T-helper 22 cell (primary cell): ENCODE data around the gene NSDHL.
"Not testable (repeated sequence)": the region's sequence is repeated elsewhere in the genome, so short reads cannot be mapped to it uniquely, and the experiment has no call there.

Experiments
- DNase-seq: peaks from one replicate; pipeline ENCODE4 v3.0.0-alpha.2; 2020; ENCODE audit warnings: low read depth

The NSDHL gene

GRCh38 chrX:152895121-152895520, 64.3 kb downstream of the NSDHL start:
- DNase-seq, result no peak

DNA sequence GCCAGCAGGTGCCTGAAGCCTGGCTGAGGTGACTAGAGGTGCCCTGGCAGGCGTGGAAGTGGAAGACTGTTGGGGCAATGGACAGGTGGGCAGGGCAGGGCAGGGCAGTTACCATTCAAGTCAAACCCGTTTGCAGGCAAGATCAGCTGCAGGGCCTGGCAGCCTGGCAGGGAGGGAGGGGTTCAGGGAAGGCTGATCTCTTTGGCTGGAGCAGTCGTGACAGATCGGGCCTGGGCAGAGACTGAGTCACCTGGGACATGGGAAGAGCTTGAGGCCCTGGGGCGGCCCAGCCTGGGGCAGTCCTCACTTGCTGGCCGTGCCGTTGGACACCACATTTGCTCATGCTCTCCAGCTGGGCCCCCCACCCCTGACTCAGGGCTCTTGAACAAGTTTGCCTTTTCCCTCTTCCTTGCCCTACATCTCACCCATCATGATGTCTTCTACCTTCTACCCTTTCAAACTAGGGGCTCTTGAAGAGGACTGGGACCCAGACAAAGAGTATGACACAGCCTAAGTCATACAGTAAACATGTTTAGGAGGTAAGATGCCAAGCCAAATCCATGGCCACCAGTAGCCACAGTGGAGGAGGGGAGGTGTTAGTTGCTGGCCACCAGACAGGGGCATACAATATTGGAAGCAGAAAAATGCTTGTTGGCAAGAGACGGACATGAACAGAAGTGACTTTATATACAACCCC, 65.0 kb downstream of the NSDHL start:
- no peak for DNase-seq

GRCh38 chrX:152896450-152896849, 65.6 kb downstream of the NSDHL start:
- DNase-seq, result no peak

DNA sequence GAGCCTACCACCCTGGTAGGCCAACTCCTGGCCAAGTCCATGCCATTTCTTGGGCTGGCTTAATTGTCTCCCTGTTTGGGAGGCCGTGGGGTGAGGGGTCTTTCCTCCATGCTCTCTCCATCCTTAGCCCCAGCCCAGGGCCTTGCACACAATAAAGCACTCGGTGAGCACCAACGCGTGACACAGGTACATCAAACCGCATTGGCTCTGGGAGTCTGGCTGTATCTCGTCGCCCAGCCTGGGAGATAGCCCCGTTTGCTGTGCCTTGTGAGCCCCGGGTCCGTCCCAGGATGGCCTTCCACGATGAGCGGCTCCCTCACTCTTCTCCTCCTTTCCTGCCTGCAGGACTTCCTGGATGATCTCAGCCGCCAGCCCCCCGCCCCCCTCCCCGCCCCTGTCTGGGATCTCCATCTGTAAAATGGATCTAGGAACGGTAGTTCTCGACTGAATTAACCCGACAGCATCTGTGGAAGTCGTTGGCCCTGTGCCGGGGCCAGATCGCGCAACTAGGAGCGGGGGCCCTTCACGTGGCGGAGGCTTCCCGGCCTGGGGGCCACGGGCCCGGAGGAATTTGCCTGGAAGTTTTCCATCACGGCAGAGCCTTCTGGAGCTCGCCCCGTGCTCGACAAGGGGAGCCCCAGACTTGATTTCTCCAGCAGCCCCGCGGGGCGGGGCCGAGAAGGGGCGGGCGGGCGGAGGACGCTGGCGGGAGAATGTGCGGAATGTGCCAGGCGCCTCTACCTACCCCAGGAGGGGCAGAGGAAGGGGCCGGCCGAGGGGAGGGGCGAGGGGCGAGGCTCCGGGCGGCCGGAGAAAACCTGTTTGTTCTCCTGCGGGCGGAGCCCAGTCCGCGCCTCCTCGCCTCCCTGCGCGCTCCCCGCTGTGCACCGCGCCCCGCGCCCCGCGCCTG, 66.6 kb downstream of the NSDHL start, which contains the start of gene ZNF185:
Gene ZNF185, plus strand, starts transcription at position 846 of the 910 bp plus-strand sequence. CDS start 16,423 bp downstream, outside the sequence.
- DNase-seq, result no peak

- DNase-seq, result no peak
Measured at GRCh38 chrX:152898442-152898841, 67.6 kb downstream of the NSDHL start.

GRCh38 chrX:152899111-152899873, 68.4 kb downstream of the NSDHL start:
- DNase-seq, result no peak

DNA sequence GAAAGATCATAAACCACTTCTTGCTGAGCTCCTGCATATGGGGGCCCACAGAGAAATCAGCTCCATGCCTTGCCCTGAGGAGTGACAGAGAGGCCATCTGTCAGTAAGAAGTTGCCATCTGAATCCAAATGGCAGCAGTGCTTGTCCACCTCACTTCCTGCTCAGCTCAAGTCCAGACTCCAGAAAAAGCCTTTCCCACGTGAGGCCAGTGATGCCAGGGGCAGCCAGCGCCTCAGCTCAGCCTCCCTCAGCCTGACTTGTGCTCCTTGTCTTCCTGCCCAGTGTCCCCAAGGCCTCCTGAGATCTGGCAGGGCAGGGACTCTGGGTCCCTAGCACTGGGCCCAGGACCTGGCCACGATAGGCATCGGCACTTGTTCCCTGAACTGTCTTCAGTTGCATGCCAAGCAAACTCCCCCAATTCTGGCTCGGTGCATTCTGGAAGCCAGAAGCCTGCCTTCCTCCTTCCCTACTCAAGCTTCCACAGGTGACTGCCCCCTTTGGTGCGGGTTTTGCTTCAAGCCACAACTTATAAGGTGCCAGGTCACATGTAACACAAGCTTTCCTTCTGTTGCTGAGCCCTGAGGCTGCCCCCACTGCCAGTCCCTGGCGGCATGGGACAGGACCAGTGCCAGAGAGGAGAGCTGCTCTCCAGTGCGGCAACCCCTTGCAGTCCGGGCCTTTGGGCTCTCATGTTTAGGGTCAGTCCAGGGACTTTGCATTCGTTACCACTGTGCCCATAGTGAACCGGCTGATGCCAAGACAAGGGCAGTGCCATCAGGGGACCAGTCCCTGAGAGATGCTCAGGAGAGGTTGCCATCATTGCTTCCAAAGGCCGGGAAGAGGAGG, 69.2 kb downstream of the NSDHL start:
- no peak for DNase-seq

GRCh38 chrX:152900937-152901445, 70.1 kb downstream of the NSDHL start:
- no peak for DNase-seq

DNA sequence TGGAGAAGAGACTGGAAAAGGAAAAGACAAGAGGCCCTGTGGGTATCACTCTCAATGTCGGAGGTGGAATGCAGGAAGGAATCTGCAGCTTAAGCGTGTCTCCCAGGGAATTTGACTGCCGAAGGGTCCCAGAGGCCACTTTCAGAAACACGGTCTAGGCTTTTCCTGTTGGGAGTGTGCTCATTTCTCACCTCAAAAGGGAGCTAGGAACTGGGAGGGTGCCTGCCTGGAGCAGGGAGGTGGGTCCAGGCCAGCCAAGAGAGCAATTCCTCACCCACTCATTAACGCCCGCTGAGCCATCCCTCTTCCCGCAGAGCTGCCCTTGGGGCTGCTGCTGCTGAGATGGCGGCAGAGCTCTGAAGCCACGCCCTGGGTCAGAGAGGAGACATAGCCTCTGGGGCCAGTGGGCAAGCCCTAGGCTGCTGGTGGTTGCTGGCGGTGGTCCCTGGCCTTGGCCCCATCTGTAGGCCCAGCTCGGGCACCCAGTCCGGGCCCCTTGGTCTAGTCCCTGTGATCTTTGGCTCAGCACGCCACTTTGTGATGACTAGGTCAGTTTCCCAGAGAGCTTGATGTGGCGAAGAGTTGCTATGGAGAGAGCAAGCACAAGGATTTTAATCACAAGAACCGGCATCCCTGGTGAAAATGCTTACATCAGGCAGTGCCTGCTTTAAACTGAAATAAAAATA, 71.1 kb downstream of the NSDHL start:
- DNase-seq, result no peak

DNA sequence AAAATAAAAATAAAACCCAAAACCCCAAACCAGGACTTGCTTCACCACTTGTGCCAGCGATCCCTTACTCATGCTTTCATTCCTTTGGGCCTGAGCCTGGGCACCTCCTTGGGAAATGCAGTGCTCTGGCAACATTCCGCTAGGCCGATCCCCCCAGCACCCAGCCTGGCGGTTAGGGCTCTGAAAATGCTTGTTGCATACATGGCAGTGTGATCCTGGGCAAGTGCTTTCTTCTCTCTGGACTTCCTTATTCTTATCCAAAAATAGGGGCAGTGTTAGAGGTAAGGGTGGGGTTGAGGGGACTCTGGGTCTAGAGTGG, 71.6 kb downstream of the NSDHL start:
- no peak for DNase-seq

DNA sequence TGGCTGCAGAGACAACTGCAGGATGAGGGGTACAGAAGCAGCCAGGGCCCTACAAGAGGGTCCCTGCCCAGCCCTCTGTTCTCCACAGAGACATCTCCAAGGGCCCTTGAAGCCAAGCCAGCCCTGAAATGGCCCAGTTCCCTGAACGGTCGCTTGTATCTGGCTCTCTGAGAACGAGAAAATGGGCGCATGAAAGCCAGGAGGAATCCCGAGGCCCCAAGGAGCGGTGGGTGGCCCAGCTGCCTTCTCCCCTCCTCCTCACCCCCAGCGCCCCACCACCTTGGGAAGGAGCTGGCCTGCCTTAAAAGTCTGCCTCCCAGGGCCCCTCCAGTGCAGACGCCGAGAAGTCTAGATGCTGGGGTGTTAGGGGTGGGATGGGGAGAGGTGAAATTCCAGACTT, 72.7 kb downstream of the NSDHL start:
- no peak for DNase-seq

DNA sequence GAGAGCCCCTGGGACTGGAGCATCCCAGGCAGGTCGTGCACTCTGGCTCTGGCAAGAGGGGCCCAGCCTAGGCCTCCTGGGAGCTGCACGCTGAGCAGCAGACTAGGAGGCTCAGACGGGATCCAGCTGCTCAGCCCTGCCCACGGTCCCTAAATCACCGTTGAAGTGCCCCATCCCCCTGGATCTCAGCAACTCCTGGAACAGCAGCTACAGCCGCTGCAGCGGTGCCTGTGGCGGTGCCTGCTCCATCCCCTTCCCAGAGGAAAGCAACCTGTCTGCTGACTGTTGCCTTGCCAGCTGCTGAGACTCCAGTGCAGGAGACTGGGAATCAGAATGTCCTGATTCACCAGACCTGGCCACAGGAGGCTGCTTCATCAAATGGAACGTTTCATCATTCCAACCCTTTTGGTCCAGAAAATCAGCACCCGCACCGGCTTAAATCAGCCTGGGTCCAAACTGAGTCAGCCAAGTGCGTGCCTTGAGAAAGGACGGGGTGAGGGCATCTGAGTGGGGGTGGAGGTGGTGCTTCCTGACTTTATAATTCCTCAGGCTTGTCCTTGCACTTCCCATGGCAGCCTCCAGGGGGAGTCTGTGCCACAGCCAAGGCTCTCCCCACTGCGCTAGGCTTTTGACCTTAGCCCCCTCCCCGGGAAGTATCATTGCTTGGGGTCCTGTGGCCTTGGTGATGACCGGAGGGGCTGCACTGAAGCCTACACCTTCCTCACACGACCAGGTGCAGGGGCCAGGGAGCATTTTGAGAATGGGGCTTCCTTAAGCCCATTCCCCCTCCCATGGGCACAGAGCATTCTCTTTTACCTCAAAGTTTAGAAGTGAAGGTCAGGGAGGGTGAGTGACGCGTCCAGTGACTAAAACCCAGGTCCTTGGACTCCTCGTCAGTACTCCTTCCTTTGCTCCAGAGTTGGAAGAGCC, 73.6 kb downstream of the NSDHL start:
- DNase-seq, result no peak

DNA sequence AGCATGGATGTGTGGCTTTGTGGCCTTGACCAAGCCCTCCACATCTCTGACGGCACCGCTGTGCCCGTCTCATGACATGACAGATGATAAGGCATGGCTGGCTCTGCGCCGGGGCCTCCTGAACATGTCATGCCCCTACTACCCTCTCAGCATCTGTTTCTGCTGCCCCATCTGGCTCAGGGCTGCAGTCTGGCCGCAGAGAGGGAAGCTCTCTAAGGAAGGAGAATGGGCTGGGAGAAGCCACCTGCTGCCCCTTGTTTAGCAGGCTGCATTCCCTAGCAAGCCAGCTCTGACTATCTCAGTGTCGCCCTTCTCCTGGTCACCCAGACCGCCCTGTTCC, 74.2 kb downstream of the NSDHL start:
- DNase-seq, result no peak

DNA sequence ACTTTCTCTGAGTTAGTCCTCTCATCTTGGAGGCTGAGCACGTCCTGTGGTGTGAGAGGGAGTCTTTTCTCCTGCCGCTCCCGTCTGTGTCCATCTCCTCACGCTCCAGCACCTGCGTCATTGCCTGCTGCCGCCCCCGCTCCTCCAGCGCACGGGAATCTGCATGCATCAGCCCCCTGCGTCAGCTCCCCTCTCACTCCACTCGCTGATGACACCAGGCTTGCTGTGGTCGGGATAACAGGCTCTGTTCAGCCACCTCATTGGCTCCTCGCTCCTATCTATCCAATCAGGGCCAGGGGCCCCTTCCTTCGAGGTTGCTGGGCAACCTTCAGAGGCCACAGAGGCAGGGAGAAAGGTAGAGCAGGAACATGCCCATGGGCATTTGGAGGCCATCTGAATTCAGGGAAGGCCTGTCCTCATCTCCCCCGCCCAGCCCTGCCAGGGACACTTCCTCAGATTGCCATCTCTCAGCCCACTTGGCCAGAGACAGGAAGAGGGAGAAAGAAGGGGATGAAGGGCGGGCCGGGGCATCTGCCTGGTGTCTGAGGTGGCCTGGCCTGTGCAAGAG, 76.3 kb downstream of the NSDHL start:
- DNase-seq, result no peak

GRCh38 chrX:152908486-152908885, 77.6 kb downstream of the NSDHL start:
- DNase-seq, result no peak

DNA sequence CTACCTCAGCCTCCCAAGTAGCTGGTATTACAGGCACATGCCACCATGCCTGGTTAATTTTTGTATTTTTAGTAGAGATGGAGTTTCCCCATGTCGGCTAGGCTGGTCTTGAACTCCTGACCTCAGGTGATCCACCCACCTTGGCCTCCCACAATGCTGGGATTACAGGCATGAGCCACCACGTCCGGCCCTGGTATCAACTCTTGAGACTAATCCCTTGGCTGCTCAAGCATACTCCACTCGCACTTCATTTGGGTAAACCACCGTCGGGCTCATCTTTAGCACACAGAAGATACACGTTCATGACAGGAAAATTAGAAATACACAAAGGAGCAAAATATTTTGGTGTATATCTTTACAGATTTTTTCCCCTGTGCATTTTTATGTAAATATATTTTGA, 79.2 kb downstream of the NSDHL start:
- not testable (repeated sequence) for DNase-seq

- DNase-seq, result no peak
Measured at GRCh38 chrX:152912106-152912505, 81.2 kb downstream of the NSDHL start.

DNA sequence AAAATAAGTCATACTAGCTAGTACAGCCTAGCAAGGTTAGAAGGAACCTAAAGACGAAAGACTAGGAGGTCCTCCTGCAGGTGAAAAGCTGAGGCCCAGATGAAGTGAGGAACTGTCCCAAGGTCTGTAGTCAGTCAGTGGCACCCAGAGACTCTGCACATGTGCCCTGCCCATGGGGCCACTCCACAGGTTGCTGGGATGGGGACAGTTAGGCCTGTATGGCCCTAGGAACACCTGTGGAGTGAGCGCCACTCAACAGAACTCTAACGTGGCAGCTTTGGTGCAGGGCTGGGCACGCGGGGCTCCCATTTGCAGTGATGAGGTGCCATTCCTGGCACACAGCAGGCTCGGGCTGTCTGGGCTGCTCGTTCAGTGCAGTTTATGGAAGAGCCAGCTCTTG, 81.8 kb downstream of the NSDHL start:
- no peak for DNase-seq

DNA sequence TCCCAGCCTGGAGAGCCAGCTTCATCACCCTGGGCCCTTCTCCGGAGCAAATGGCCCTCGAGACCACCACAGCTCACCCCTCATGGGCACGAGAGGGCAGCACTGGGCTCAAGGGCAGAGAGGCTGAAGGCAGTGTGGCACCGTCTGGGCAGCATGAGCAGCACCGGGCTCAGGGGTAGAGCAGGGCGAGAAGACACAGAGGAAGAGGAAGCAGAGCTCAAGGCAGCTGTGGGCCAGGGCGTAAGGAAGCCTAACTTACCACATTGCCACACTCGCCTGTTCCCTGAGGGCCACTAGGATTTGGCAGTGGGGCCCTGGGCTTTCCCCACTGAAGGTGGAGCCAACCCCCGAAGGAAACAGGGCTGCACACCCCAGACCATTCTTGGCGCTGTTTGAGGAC, 82.5 kb downstream of the NSDHL start:
- DNase-seq, result no peak

DNA sequence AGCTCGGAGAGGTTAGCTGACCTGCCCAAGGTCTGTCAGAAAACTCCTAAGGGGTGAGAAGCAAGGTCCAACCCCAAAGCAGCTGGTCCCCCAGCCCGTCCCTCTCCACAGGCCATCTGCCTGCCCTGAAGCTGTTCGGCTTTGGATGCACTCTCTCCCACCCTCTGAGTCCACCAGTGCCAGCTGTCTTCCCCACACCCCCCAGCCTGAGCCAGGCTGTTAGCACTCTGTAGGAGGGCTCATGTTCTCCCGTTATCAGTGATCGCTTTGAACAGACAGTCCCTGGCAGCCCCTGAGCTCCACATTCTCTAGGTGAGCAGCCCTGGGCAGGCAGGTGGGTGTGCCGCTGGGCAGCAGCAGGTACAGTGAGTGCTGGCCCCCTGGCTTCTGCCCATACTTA, 83.0 kb downstream of the NSDHL start:
- no peak for DNase-seq
